Fibroblast of lung (primary cell): ENCODE measurements around the gene FAAP24. TPM values are rescaled to one million over a fixed set of nuclear protein-coding genes. Genes with fewer than 3 reads are reported as not detected.

Experiments
- DNase-seq, 2 donors: peaks; one replicate each; pipeline versions ENCODE4 v3.0.0 to v3.0.0-alpha.2; 2010; ENCODE audit warnings: low read depth in 2 of 2
- H2AFZ ChIP-seq: 2 replicates; pipeline ENCODE4 v1.5.1; 2012; ENCODE audit warnings: low read length, control low read depth, inconsistent platforms
- H3K27ac ChIP-seq: 2 replicates; pipeline ENCODE4 v1.5.1; 2011; ENCODE audit warnings: low read length, control low read depth; ENCODE audit not compliant: insufficient read depth
- H3K27me3 ChIP-seq: 2 replicates; pipeline ENCODE4 v1.5.1; 2011; ENCODE audit warnings: mild to moderate bottlenecking, low read length; ENCODE audit not compliant: control insufficient read depth, insufficient read depth
- H3K36me3 ChIP-seq: 2 replicates; pipeline ENCODE4 v1.5.1; 2011; ENCODE audit warnings: low read length; ENCODE audit not compliant: control insufficient read depth, insufficient read depth
- H3K4me1 ChIP-seq: 2 replicates; pipeline ENCODE4 v1.5.1; 2011; ENCODE audit warnings: low read length; ENCODE audit not compliant: control insufficient read depth, insufficient read depth; ENCODE audit errors: extremely low read depth
- H3K4me2 ChIP-seq: 2 replicates; pipeline ENCODE4 v1.5.1; 2011; ENCODE audit warnings: low read length, control low read depth; ENCODE audit not compliant: insufficient read depth; ENCODE audit errors: extremely low read depth
- H3K4me3 ChIP-seq, 4 experiments: fragments of 200-600 bp in 1 of 4; sonication (generic) in 1 of 4; replicated peaks in 1 of 4; 2 replicates each; pipeline ENCODE4 v1.5.1; 2011 to 2016; ENCODE audit warnings: low read length in 4 of 4, low read depth in 3 of 4, mild to moderate bottlenecking in 3 of 4, control low read depth in 2 of 4, inconsistent platforms in 1 of 4, mixed read lengths in 1 of 4; ENCODE audit not compliant: insufficient read depth in 1 of 4; ENCODE audit errors: control extremely low read depth in 1 of 4
- H3K79me2 ChIP-seq: 2 replicates; pipeline ENCODE4 v1.5.1; 2012; ENCODE audit warnings: mild to moderate bottlenecking, low read length, inconsistent platforms; ENCODE audit not compliant: control insufficient read depth, insufficient read depth
- H3K9ac ChIP-seq: 2 replicates; pipeline ENCODE4 v1.5.1; 2011; ENCODE audit warnings: mild to moderate bottlenecking, low read length, control low read depth; ENCODE audit not compliant: insufficient read depth
- H3K9me3 ChIP-seq: 2 replicates; pipeline ENCODE4 v1.5.1; 2012; ENCODE audit warnings: low read depth, low read length; ENCODE audit not compliant: control insufficient read depth, insufficient read depth
- H4K20me1 ChIP-seq: 2 replicates; pipeline ENCODE4 v1.5.1; 2011; ENCODE audit warnings: low read length; ENCODE audit not compliant: control insufficient read depth, insufficient read depth; ENCODE audit errors: extremely low read depth
- CTCF ChIP-seq, 2 donors: IDR thresholded peaks in 1 of 2; conservative IDR thresholded peaks in 1 of 2; 1 replicate in 1 of 2; 2 replicates in 1 of 2; pipeline ENCODE4 v1.5.1; 2011 to 2012; ENCODE audit warnings: low read length in 2 of 2, control low read depth in 1 of 2, inconsistent platforms in 1 of 2, low read depth in 1 of 2, mild to moderate bottlenecking in 1 of 2
- EZH2 ChIP-seq: IDR thresholded peaks from 2 replicates; pipeline ENCODE4 v1.5.1; 2012; ENCODE audit warnings: low read length, control low read depth, mild to moderate bottlenecking; ENCODE audit errors: missing control alignments
- polyA plus RNA-seq, 2 donors: library from polyadenylated mRNA; depleted of rRNA in 1 of 2; stranded (reverse) in 1 of 2; unstranded in 1 of 2; fragments of >200 nt; gene quantifications; 2 replicates each; pipeline ENCODE4 v1.2.1, GENCODE V29; 2011 to 2012; ENCODE audit warnings: missing spikeins in 1 of 2
- total RNA-seq: library from RNA; depleted of rRNA; stranded (reverse); fragments of >200 nt; gene quantifications from 2 replicates; pipeline ENCODE4 v1.2.1, GENCODE V29; 2014

The FAAP24 gene
- total and polyA plus RNA-seq, 2 donors (not counting 1 experiment from before 2014, with no cell fraction given) = 2.3 to 3.0 TPM

- no peak overlapping the region for H3K27ac ChIP-seq
- peaks cover 5% of the 10 kb centered on the region for H3K36me3 ChIP-seq
- no peaks in the 10 kb centered on the region for H3K9me3 ChIP-seq
- peaks cover 30% of the 10 kb centered on the region for H3K79me2 ChIP-seq
- H3K4me3 ChIP-seq = no peak overlapping the region
- H3K9ac ChIP-seq = no peak overlapping the region
- no peak overlapping the region for H2AFZ ChIP-seq
- no peaks in the 10 kb centered on the region for H4K20me1 ChIP-seq
- DNase-seq = no peak
- H3K27me3 ChIP-seq = no peaks in the 10 kb centered on the region
- TF ChIP-seq CTCF (conservative IDR thresholded peaks at IDR 0.05 in 1 of 2, IDR thresholded peaks at IDR 0.05 in 1 of 2; ENCODE audit: low read depth in 1 of 2, low read length in 2 of 2) (no peak), EZH2 (no peak)
- no peaks in the 10 kb centered on the region for H3K4me1 ChIP-seq
- no peak overlapping the region for H3K4me2 ChIP-seq
Measured at GRCh38 chr19:32966750-32967149, 5.3 kb upstream of the FAAP24 start.

GRCh38 chr19:32969549-32969948 lies 2.5 kb upstream of the FAAP24 start:
- H3K4me3 ChIP-seq = no peak overlapping the region
- H3K4me2 ChIP-seq = no peak overlapping the region
- peaks cover 31% of the 10 kb centered on the region for H3K79me2 ChIP-seq
- no peaks in the 10 kb centered on the region for H3K9me3 ChIP-seq
- H3K36me3 ChIP-seq = peaks cover 5% of the 10 kb centered on the region
- no peak overlapping the region for H2AFZ ChIP-seq
- H3K4me1 ChIP-seq = no peaks in the 10 kb centered on the region
- TF ChIP-seq EZH2 (no peak), CTCF (conservative IDR thresholded peaks at IDR 0.05 in 1 of 2, IDR thresholded peaks at IDR 0.05 in 1 of 2; ENCODE audit: low read depth in 1 of 2, low read length in 2 of 2) (no peak)
- H4K20me1 ChIP-seq = no peaks in the 10 kb centered on the region
- DNase-seq = no peak
- no peak overlapping the region for H3K27ac ChIP-seq
- H3K27me3 ChIP-seq = no peaks in the 10 kb centered on the region
- no peak overlapping the region for H3K9ac ChIP-seq

- H4K20me1 ChIP-seq = no peaks in the 10 kb centered on the region
- peak overlapping the region; percentile 40 for H3K9ac ChIP-seq
- H3K9me3 ChIP-seq = no peaks in the 10 kb centered on the region
- no peaks in the 10 kb centered on the region for H3K27me3 ChIP-seq
- H2AFZ ChIP-seq = peak overlapping the region; percentile 43
- peaks cover 31% of the 10 kb centered on the region for H3K79me2 ChIP-seq
- peaks cover 5% of the 10 kb centered on the region for H3K36me3 ChIP-seq
- DNase-seq = peak in 1 of 2 donors; percentile 3
- H3K27ac ChIP-seq = peak overlapping the region; percentile 46
- H3K4me2 ChIP-seq = peak overlapping the region; percentile 90
- no peaks in the 10 kb centered on the region for H3K4me1 ChIP-seq
- H3K4me3 ChIP-seq = peak overlapping the region; percentile 41 to 90 (median 74)
- no peak for TF ChIP-seq CTCF (conservative IDR thresholded peaks at IDR 0.05 in 1 of 2, IDR thresholded peaks at IDR 0.05 in 1 of 2; ENCODE audit: low read depth in 1 of 2, low read length in 2 of 2)
- no peak for TF ChIP-seq EZH2
Measured at GRCh38 chr19:32971012-32971595, 938 bp upstream of the FAAP24 start.
